HG03457 (cell line): ENCODE measurements around the gene TNFAIP8L2.
A peak's percentile ranks its signal among the peaks of the same experiment; 100 is the strongest.

Experiments used
- ATAC-seq: cut with Tn5 transposase; IDR thresholded peaks from one replicate; pipeline ENCODE4 v1.9.1; 2021; ENCODE audit warnings: moderate number of reproducible peaks; ENCODE audit not compliant: unreplicated experiment

Gene TNFAIP8L2

DNA sequence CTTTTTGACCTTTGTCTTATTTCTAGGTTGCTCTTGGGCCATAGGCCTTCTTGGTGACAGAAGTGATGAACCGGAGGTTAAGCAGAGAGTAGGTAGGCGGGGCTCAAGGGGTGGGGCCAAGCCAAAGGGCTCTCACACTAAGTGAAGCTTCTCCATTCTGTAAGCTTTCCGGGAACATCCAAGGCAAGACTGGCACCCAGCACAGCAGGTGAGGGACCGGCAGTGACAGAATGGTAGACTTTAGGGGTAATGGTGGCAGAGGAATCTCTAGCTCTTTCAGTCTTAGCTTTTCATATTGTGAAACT lies at the start of gene TNFAIP8L2:
Gene TNFAIP8L2 (plus strand): TSS at position 135 of the 305 bp plus-strand sequence. CDS start 2,049 bp downstream, outside the sequence.
- peak; percentile 42 for ATAC-seq

DNA sequence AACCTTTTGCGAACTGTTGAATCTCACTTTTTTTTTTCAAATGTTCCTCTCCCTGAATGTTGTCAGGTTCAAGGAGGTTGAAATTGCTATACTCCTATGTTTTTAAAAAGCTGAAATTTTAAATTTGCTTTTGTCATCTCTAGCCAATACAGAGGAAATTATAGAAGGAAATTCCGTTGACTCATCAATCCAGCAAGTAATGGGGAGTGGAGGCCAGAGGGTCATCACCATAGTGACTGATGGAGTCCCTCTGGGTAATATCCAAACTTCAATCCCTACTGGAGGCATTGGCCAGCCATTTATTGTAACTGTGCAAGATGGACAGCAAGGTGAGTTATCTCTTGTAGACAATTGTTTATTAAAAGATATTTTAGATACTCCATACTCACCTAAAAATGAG lies 49.6 kb upstream of the TNFAIP8L2 start:
- no peak for ATAC-seq

DNA sequence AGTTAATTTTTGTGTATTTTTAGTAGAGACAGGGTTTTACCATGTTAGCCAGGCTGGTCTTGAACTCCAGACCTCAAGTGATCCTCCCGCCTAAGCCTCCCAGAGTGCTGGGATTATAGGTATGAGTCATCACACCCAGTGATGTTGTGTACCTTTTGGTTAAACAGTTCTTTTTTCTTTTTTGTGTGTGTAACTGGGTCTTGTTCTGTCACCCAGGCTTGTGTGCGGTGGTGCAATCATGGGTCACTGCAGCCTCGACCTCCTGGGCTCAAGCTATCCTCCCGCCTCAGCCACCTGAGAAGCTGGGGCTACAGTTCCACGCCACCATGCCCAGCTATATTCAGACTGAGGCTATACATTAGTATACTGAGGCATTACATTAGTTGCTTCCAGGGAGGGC lies 48.1 kb upstream of the TNFAIP8L2 start:
- no peak for ATAC-seq

DNA sequence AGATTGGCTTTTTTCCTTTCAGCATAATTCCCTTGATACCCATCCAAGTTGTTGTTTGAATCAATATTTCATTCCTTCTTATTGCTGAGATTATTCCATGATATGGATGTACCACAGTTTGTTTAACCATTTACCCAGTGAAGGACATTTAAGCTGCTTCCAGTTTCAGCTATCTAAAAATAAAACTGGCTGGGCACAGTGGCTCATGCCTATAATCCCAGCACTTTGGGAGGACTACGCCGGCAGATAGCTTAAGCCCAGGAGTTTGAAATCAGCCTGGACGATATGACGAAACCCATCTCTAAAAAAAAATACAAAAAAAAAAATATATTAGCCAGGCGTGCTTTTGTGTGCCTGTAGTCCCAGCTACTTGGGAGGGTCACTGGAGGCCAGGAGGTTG lies 42.6 kb upstream of the TNFAIP8L2 start:
- no peak for ATAC-seq

DNA sequence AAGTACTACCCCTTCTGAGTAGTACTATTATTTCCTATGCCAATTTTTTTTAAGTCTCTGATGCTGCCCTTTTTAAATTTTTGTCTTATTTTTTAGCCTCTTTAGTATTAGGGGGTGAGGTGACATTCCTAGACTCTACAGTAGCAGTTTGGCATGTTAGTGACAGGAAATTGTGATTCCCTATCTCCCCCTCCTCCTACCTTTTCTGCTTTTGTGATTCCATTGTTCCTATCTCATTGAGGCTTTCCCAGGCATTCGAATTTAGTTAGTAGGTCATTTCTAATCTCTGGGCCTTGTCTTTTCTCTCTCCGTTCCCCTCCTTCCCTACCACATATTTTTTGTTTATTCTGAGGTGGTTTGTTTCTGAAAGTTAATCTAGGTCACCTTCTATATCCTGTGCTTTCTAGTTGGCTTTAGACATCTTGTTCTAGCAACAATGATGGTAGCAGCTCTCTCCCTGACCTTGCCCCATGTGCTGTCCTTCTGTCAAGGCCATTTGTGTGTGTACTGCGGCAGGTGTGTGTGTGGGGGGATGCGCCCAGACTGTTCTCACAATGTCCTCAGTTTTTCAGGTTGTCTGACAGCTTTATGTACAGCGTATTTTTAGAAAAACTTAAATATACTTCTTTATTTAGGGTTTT lies 31.6 kb upstream of the TNFAIP8L2 start:
- ATAC-seq: no peak

DNA sequence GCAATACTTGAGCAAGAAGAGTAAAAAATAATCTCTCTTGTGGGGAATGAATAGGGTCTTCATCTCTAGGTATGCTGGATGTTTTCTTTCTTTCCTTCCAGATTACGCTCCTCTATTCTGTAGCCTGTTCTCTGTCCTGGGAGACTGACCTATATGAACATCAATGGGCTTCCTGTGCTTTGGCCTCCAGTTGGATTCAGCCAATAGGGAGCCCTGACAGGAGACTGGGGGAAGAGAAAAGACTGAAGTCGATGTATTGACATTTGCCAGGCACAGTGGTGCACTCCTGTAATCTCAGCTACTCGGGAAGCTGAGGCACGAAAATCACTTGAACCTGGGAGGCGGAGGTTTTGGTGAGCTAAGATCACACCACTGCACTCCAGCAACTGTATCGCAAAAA lies 27.6 kb upstream of the TNFAIP8L2 start:
- no peak for ATAC-seq

DNA sequence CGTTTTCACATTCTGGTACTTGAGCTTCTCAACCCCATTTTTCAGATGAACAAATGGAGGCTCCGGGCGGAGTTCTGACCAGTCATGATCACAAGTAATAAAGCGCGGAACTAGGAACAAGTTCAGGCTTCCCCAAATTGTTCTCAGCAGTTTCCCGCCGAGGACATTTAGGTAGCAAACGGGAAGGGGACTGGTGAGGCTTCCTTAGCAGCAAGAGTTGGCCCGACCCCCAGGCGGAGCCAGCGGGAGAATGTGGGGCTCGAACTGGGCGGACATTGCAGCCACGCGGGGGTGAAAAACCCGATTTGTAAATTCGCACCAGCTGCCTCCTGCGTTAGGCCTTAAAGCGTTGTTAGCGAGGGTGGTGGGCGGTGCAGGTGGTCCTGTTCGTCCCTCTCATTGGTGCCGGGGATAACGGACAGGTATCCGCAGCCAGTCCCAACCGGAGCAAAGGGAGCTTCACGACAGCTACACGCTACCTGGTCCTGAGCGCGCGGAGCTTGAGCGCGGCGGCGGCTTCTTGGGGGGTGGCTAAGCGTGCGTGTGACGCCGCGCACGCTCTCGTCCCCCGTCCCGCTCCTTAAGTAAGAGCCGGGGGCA lies 25.4 kb upstream of the TNFAIP8L2 start:
- ATAC-seq: no peak

DNA sequence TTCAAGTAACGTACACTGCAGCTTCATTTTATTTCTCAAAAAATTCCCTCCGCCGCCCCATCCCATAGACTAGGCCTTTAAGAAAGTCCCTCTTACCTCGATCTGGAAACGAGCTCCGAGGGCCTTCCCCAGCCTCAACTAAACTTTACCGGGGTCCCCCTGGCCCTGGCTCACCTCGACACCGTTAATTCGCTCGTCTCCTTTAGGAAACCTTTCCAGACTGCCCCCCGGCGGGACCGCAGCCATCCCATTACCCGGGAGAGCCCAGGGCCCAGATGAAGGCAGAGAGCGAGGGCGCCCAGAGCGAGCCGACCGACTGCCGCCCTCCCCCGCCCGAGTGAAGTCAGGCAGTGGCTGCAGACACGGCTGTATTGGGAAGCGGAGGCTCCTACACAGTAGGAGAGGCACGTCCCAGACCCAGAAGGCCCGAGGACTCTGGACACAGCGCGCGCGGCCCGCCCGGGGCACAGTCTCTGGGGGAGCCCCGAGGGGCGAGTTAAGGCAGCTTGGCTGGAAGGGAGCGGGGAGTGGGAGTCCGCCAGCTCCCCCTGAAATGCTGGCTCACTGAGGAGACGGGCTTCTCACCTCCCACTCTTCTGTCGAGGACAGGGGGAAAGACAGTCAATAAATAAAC lies 24.6 kb upstream of the TNFAIP8L2 start:
- ATAC-seq: no peak

DNA sequence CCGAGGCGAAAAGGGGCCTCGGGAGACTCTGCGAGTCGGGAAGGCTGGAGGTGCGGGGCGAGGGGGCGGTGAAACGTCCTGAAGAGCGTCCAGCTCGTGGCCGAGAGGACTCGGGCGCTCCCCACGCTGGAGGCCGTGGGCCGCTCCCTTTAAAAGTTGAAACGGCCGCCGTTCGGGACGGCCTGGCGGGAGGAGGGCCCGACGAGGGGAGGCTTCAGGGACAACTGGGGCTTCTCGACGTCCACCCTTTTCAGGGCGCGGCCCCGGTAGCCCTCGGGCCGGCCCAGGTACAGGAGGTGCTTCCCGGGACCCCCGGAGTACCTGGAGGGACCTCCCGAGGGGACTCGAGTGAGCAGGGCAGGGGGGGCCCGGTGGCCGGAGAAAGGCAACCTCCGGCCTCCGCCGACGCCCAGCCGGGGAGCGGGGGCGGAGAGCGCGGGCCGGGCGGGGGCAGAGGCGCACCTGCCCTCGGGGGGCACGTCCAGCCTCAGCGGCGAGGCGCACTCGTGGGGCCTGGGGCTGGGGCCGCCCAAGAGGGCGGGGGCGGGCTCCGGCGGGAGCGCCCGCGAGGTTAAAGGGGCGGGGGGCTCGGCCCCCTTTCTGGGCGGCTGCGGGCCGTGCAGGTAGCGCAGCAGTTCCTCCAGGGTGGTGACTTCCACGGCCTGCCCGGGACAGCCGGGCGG lies 24.0 kb upstream of the TNFAIP8L2 start:
- ATAC-seq: no peak

DNA sequence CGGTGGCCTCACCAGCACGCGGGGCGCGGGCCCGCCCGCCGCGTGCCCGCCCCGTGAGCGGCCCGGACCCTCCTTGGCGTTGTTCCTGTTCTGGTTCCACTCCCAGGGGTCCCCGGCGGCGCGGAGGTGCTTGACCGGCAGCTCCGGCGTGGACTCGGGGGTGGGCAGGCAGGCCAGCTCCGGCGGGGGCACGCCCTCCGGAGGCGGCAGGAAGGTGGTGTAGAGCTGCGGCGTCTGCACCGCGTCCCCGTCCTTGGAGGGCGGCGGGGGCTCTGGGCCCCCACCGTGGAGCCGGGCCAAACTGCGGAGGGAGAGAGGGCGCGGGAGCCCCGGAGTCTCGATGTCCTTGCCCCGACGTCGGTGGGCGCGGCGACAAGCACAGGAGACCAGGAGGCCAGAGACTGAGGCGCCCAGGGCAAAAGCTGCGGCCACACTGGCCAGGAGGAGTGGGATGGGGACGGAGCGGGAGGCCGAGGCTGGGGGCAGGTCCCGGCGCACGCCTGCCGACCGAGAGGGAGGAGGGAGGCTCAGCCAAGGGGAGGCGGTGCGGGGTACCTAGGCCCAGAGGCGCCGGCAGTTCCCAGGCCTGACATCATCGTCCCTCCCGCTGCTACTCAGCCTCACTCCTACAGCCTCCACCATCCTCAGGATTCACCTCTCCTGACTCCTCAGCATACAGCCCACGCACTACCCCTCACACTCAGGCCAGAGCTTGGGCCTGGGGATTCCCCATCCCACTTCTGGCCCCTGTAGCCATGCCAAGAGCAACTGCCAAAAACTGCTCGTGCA lies 23.2 kb upstream of the TNFAIP8L2 start:
- ATAC-seq: no peak

DNA sequence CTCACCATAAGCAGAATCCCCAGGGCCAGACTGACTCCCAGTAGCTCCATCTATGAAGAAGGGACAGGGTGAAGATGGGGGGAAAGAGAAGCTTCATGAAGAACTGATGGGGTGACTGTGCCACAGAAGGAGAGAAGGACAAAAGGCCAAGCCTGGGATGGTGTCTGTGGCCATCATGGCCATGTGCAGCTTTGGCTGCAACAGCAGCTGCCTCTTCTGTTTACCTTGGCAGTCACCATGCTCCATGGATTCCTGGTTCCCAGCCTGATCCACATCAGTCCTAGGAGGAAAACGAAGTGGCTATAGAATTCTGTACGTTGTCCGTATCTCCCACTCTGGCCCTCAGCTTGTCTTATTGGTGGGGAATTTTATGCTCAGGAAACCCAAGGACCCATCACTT lies 22.1 kb upstream of the TNFAIP8L2 start:
- ATAC-seq: no peak

DNA sequence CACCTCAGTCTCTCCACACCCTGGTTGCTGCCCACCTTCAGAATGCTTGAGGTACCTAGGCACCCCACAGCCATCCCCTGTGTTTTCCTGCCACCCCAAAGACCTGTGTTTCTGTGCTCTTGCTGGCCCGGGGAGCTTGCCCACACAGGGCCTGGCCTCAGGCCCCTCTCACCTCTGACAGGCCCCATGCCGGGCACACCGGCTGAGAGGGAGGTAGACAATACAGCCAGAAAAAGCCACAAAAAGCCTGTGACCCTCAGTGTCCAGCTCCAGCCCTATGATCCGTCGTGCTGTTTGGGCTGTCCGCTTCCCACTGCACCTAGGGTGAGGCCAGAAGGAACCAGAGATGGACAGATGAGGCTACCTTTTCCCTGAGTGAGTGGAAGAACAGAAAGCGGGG lies 21.5 kb upstream of the TNFAIP8L2 start:
- no peak for ATAC-seq

DNA sequence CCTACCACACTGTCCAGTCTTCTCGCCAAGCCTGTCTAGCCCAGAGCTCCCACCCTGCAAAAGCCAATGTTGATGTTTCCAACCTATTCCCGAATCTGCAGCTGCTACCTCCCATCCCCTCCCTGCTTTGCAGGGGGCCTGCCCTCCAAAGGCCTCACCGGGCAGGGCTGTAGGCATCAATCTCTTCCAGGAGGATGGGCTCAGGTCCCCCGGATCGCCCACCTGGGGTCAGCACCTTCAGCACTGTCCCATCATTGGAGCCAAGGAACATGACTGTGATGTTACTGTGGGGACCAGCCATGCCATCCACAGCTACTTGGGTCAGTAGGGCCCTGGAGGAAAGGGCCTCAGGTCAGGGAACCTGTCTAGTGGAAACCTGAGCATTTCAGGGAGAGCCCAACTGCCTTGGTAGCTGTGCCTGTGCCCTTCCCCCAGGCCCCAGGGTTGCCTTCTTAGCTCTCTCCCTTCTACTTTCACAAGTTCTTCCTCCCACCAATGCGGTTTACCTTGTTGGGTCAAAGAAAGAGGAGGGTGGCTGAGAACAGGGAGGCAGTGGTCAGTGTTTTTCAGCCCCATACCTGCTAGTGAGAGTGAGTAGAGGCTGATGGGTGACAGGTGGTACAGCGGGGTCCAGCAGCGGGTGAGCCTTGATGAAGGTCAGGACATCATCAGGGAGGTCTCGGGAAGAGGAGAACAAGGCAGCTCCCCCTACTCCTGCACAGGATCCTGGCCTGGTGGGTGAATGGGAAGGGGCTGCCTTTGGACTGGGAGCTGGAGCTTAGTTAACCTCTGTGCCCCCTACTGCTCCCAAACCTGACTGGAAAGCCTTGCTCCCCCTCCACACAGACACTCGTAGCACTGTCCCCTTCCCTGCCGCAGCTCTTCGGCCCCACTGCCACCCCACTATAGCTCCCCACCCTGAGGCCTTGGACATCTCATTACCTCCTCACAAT lies 20.7 kb upstream of the TNFAIP8L2 start:
- no peak for ATAC-seq

DNA sequence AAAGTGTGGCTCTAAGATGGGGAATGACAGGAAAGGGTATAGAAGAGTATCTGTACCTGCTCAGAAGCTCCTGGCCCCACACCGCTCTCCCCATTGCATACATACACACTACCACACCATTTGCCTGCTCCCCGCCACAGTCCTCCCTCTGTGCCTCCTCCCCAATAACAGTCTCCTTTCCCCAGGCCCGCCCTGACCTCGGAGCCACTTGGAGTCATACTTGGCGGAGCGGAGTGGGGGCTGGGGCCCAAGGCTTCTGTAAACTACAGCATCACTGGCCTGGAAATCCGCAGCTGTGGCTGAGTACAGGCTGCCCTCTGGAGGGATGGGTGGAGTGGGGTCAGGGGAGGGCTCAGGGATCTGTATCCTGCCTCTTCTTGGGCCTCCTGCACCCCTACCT lies 18.7 kb upstream of the TNFAIP8L2 start:
- no peak for ATAC-seq

DNA sequence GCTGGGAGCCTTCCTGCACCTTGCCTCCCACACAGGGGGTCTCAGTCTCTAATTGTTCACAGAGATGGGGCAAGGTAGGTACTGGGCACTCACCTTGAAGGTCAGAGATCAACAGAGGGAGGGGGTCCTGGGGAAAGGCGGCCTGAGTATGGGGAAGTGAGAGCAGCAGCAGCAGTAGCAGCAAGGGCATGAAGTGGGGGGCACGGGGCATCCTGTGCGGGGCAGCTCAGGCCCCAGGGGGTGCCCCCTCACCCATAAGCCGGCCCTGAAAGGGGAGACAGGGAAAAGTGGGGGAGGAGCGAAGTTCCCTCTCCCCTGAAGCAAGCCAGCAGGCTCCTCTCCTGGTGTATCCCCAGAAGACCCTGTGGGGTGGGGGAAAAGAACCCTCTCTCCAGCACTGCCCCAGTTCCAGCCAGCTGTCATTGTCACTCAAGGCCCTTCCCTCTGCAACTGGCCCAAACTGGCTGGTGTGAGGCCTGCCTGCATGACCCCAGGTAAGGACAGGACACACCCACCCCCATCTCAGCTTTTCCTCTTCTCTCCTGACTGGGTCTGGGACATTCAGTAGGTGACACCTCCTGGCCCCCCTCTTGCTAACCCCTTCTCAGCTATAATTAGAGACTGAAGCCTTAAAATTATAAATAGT lies 13.9 kb upstream of the TNFAIP8L2 start:
- no peak for ATAC-seq

DNA sequence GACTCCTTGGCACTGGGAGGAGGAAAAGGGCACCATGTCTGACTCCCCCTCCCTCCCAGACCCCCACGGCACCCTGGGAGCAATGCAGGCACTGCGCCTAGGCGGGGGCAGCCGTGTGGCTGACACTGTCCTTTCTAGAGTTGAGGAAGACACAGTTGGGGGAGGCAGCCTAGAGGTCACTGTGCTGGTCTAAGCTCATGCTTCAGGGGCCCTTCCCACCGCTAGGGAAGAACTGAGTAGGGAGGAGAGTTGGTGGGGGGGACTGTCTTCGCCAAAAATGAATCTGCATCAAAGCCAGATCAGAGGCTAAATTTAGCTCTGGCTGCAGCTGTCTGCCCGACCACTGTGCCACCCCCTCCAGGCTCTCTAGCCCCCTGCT lies 13.4 kb upstream of the TNFAIP8L2 start:
- ATAC-seq: no peak

DNA sequence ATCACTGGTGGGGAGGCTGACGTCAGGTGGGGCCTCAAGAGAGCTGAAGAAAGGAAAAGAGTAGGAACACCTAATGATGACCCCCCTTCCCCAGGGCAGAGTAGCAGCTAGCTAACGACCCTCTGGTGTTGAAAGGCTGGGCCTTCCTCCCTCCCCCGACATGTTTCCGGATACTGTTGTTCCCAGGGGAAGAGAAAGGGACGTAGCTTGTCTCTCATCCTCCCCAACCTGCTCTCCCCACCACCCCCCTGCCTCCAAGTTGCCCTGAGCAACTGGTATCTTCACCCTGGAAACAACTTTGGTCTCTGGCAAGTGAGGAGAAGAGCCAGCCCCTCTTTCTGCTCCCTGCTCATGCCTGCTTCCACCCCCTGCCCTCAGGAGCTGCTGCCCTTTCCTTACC lies 12.5 kb upstream of the TNFAIP8L2 start:
- ATAC-seq: no peak

DNA sequence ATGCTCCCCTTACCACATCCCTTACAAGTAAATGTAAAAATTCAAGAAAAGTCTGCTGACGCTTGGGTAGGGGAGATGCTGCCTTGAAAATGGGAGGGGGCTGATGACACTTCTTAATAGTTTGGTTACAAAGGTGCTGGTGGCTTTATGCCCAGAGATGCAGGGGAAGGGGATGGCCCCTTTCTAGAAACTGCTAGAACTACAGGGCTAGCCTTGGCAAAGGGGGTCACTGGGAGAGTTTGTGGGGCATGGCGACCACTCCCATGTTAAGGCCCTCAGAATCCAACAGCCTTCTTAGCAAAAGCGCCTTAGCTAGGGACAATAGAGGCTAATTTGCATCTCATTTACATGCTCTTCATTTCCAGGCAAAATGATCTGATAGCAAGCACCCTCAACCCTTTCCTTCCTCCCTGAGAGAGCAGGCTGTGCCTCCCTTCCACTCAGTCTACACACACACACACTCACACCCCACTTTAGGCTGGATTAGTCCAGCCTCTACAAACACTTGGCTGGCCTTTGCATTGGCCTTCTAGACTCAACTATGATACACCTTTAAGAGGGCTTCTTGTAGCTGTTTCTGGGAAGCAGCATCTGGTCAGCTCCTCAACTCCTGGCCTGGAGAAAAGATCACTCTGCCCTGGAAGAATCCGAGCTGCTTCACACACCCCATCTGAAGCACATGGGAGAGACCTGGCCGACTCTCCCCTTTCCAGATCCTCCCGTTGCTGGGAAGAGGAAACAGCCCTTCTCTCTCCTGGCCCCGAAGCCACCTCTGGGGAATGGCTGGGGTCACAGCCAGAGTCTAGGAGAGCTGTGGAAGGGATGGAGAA lies 11.8 kb upstream of the TNFAIP8L2 start:
- no peak for ATAC-seq
